ENCODE measurements around the gene KCTD13. TPM values are rescaled to one million over a fixed set of nuclear protein-coding genes. Genes with fewer than 3 reads are reported as not detected.
"Not testable (repeated sequence)": the region's sequence is repeated elsewhere in the genome, so short reads cannot be mapped to it uniquely, and the experiment has no call there.

KCTD13 gene
- total and polyA plus RNA-seq, 4 donors: 5.3 to 31.4 (median 22.9) TPM

- H3K27me3 ChIP-seq (ENCODE audit: control insufficient read depth in 1 of 2, insufficient read depth in 2 of 2, low read length in 1 of 2): no peaks in the 10 kb centered on the region
- H3K27ac ChIP-seq (ENCODE audit: low read depth in 1 of 2, low read length in 2 of 2): no peak overlapping the region
- WGBS, 2 donors: 9 to 16% methylated on average over 9 of the region's 9 CpGs
- H3K4me3 ChIP-seq (ENCODE audit: low read length in 2 of 2): no peak overlapping the region
- H3K9me3 ChIP-seq (ENCODE audit: control insufficient read depth, low read length): no peaks in the 10 kb centered on the region
- no peaks in the 10 kb centered on the region for H3K36me3 ChIP-seq (ENCODE audit: control insufficient read depth in 1 of 2, insufficient read depth in 2 of 2, low read length in 1 of 2)
- DNase-seq (no peak), ATAC-seq (ENCODE audit: low FRiP score) (no peak)
- H3K4me1 ChIP-seq (ENCODE audit: control insufficient read depth in 1 of 2, insufficient read depth in 2 of 2, low read length in 2 of 2): no peaks in the 10 kb centered on the region
- intact Hi-C loops (cut with DNase I): no loop called here
These were observed 27.8 kb downstream of the KCTD13 start for GRCh38 chr16:29898135-29898803.

GRCh38 chr16:29897333-29897732, 28.7 kb downstream of the KCTD13 start:
- intact Hi-C loops (cut with DNase I): no loop called here
- ATAC-seq (ENCODE audit: low FRiP score) (no peak), DNase-seq (no peak)
- Histone ChIP-seq H3K27me3 (ENCODE audit: control insufficient read depth in 1 of 2, insufficient read depth in 2 of 2, low read length in 1 of 2) (no peaks in the 10 kb centered on the region), H3K27ac (ENCODE audit: low read depth in 1 of 2, low read length in 2 of 2) (no peak overlapping the region), H3K36me3 (ENCODE audit: control insufficient read depth in 1 of 2, insufficient read depth in 2 of 2, low read length in 1 of 2) (no peaks in the 10 kb centered on the region), H3K4me3 (ENCODE audit: low read length in 2 of 2) (no peak overlapping the region), H3K4me1 (ENCODE audit: control insufficient read depth in 1 of 2, insufficient read depth in 2 of 2, low read length in 2 of 2) (no peaks in the 10 kb centered on the region), H3K9me3 (ENCODE audit: control insufficient read depth, low read length) (no peaks in the 10 kb centered on the region)
- 70 to 76% methylated on average over 4 of the region's 4 CpGs for WGBS, 2 donors

- Histone ChIP-seq H3K36me3 (ENCODE audit: control insufficient read depth in 1 of 2, insufficient read depth in 2 of 2, low read length in 1 of 2) (no peaks in the 10 kb centered on the region), H3K27ac (ENCODE audit: low read depth in 1 of 2, low read length in 2 of 2) (no peak overlapping the region), H3K9me3 (ENCODE audit: control insufficient read depth, low read length) (no peaks in the 10 kb centered on the region), H3K4me1 (ENCODE audit: control insufficient read depth in 1 of 2, insufficient read depth in 2 of 2, low read length in 2 of 2) (no peaks in the 10 kb centered on the region), H3K4me3 (ENCODE audit: low read length in 2 of 2) (no peak overlapping the region), H3K27me3 (ENCODE audit: control insufficient read depth in 1 of 2, insufficient read depth in 2 of 2, low read length in 1 of 2) (no peaks in the 10 kb centered on the region)
- intact Hi-C loops (cut with DNase I): no loop called here
- 27 to 48% methylated on average over 14 to 15 of the region's 15 CpGs for WGBS, 2 donors
- ATAC-seq (ENCODE audit: low FRiP score) (no peak), DNase-seq (no peak)
These were observed 29.2 kb downstream of the KCTD13 start for GRCh38 chr16:29896841-29897240.

- no peak overlapping the region for H3K4me3 ChIP-seq (ENCODE audit: low read length in 2 of 2)
- no peaks in the 10 kb centered on the region for H3K4me1 ChIP-seq (ENCODE audit: control insufficient read depth in 1 of 2, insufficient read depth in 2 of 2, low read length in 2 of 2)
- H3K9me3 ChIP-seq (ENCODE audit: control insufficient read depth, low read length): no peaks in the 10 kb centered on the region
- H3K27me3 ChIP-seq (ENCODE audit: control insufficient read depth in 1 of 2, insufficient read depth in 2 of 2, low read length in 1 of 2): no peaks in the 10 kb centered on the region
- H3K36me3 ChIP-seq (ENCODE audit: control insufficient read depth in 1 of 2, insufficient read depth in 2 of 2, low read length in 1 of 2): no peaks in the 10 kb centered on the region
- ATAC-seq (ENCODE audit: low FRiP score) (no peak), DNase-seq (no peak)
- WGBS, 2 donors: 71 to 76% methylated on average over 4 of the region's 4 CpGs
- intact Hi-C loops (cut with DNase I): no loop called here
- no peak overlapping the region for H3K27ac ChIP-seq (ENCODE audit: low read depth in 1 of 2, low read length in 2 of 2)
These were observed 31.7 kb downstream of the KCTD13 start for GRCh38 chr16:29894352-29894751.

- Histone ChIP-seq H3K4me3 (ENCODE audit: low read length in 2 of 2) (no peak overlapping the region), H3K27me3 (ENCODE audit: control insufficient read depth in 1 of 2, insufficient read depth in 2 of 2, low read length in 1 of 2) (no peaks in the 10 kb centered on the region), H3K4me1 (ENCODE audit: control insufficient read depth in 1 of 2, insufficient read depth in 2 of 2, low read length in 2 of 2) (no peaks in the 10 kb centered on the region), H3K36me3 (ENCODE audit: control insufficient read depth in 1 of 2, insufficient read depth in 2 of 2, low read length in 1 of 2) (no peaks in the 10 kb centered on the region), H3K9me3 (ENCODE audit: control insufficient read depth, low read length) (no peaks in the 10 kb centered on the region), H3K27ac (ENCODE audit: low read depth in 1 of 2, low read length in 2 of 2) (no peak overlapping the region)
- WGBS, 2 donors: 92% methylated on average over 3 of the region's 3 CpGs
- DNase-seq: no peak
- no peak for ATAC-seq (ENCODE audit: low FRiP score)
- intact Hi-C loops (cut with DNase I): no loop called here
These were observed 32.5 kb downstream of the KCTD13 start for GRCh38 chr16:29893553-29893952.

- DNase-seq: no peak
- H3K9me3 ChIP-seq (ENCODE audit: control insufficient read depth, low read length): no peaks in the 10 kb centered on the region
- no peaks in the 10 kb centered on the region for H3K36me3 ChIP-seq (ENCODE audit: control insufficient read depth in 1 of 2, insufficient read depth in 2 of 2, low read length in 1 of 2)
- H3K27ac ChIP-seq (ENCODE audit: low read depth in 1 of 2, low read length in 2 of 2): no peak overlapping the region
- H3K4me3 ChIP-seq (ENCODE audit: low read length in 2 of 2): no peak overlapping the region
- WGBS, 2 donors: 89 to 91% methylated on average over 6 of the region's 6 CpGs
- ATAC-seq (ENCODE audit: low FRiP score): peak; percentile 27
- intact Hi-C loops (cut with DNase I): no loop called here
- no peaks in the 10 kb centered on the region for H3K4me1 ChIP-seq (ENCODE audit: control insufficient read depth in 1 of 2, insufficient read depth in 2 of 2, low read length in 2 of 2)
- H3K27me3 ChIP-seq (ENCODE audit: control insufficient read depth in 1 of 2, insufficient read depth in 2 of 2, low read length in 1 of 2): no peaks in the 10 kb centered on the region
These were observed 33.6 kb downstream of the KCTD13 start for GRCh38 chr16:29892458-29892813.

- Histone ChIP-seq H3K27me3 (ENCODE audit: control insufficient read depth in 1 of 2, insufficient read depth in 2 of 2, low read length in 1 of 2) (no peaks in the 10 kb centered on the region), H3K4me1 (ENCODE audit: control insufficient read depth in 1 of 2, insufficient read depth in 2 of 2, low read length in 2 of 2) (no peaks in the 10 kb centered on the region), H3K4me3 (ENCODE audit: low read length in 2 of 2) (no peak overlapping the region), H3K9me3 (ENCODE audit: control insufficient read depth, low read length) (no peaks in the 10 kb centered on the region), H3K27ac (ENCODE audit: low read depth in 1 of 2, low read length in 2 of 2) (no peak overlapping the region), H3K36me3 (ENCODE audit: control insufficient read depth in 1 of 2, insufficient read depth in 2 of 2, low read length in 1 of 2) (no peaks in the 10 kb centered on the region)
- intact Hi-C loops (cut with DNase I): no loop called here
- ATAC-seq (ENCODE audit: low FRiP score) (no peak), DNase-seq (no peak)
- 83 to 85% methylated on average over 10 of the region's 10 CpGs for WGBS, 2 donors
These were observed 34.2 kb downstream of the KCTD13 start for GRCh38 chr16:29891525-29892457.

- H3K4me3 ChIP-seq (ENCODE audit: low read length in 2 of 2); DNase-seq; H3K9me3 ChIP-seq (ENCODE audit: control insufficient read depth, low read length); H3K36me3 ChIP-seq (ENCODE audit: control insufficient read depth in 1 of 2, insufficient read depth in 2 of 2, low read length in 1 of 2); ATAC-seq (ENCODE audit: low FRiP score); H3K27me3 ChIP-seq (ENCODE audit: control insufficient read depth in 1 of 2, insufficient read depth in 2 of 2, low read length in 1 of 2); H3K27ac ChIP-seq (ENCODE audit: low read depth in 1 of 2, low read length in 2 of 2); intact Hi-C loops (cut with DNase I); H3K4me1 ChIP-seq (ENCODE audit: control insufficient read depth in 1 of 2, insufficient read depth in 2 of 2, low read length in 2 of 2): not testable (repeated sequence)
- 77 to 92% methylated on average over 3 of the region's 3 CpGs for WGBS, 2 donors
These were observed 36.7 kb downstream of the KCTD13 start for GRCh38 chr16:29889372-29889771.

GRCh38 chr16:29883987-29884386, 42.0 kb downstream of the KCTD13 start:
- no peak overlapping the region for H3K4me3 ChIP-seq (ENCODE audit: low read length in 2 of 2)
- no peaks in the 10 kb centered on the region for H3K9me3 ChIP-seq (ENCODE audit: control insufficient read depth, low read length)
- 88 to 89% methylated on average over 6 of the region's 6 CpGs for WGBS, 2 donors
- intact Hi-C loops (cut with DNase I): no loop called here
- no peaks in the 10 kb centered on the region for H3K27me3 ChIP-seq (ENCODE audit: control insufficient read depth in 1 of 2, insufficient read depth in 2 of 2, low read length in 1 of 2)
- no peaks in the 10 kb centered on the region for H3K4me1 ChIP-seq (ENCODE audit: control insufficient read depth in 1 of 2, insufficient read depth in 2 of 2, low read length in 2 of 2)
- no peaks in the 10 kb centered on the region for H3K36me3 ChIP-seq (ENCODE audit: control insufficient read depth in 1 of 2, insufficient read depth in 2 of 2, low read length in 1 of 2)
- no peak for ATAC-seq (ENCODE audit: low FRiP score)
- H3K27ac ChIP-seq (ENCODE audit: low read depth in 1 of 2, low read length in 2 of 2): no peak overlapping the region
- DNase-seq: no peak
